Measurements from ENCODE around the gene APOE. TPM values are rescaled to one million over a fixed set of nuclear protein-coding genes. Genes with fewer than 3 reads are reported as not detected.
A peak's percentile ranks its signal among the peaks of the same experiment; 100 is the strongest.

Gene APOE
- total RNA-seq, 2 donors from 2014 or later: 2,216 to 2,598 TPM

DNA sequence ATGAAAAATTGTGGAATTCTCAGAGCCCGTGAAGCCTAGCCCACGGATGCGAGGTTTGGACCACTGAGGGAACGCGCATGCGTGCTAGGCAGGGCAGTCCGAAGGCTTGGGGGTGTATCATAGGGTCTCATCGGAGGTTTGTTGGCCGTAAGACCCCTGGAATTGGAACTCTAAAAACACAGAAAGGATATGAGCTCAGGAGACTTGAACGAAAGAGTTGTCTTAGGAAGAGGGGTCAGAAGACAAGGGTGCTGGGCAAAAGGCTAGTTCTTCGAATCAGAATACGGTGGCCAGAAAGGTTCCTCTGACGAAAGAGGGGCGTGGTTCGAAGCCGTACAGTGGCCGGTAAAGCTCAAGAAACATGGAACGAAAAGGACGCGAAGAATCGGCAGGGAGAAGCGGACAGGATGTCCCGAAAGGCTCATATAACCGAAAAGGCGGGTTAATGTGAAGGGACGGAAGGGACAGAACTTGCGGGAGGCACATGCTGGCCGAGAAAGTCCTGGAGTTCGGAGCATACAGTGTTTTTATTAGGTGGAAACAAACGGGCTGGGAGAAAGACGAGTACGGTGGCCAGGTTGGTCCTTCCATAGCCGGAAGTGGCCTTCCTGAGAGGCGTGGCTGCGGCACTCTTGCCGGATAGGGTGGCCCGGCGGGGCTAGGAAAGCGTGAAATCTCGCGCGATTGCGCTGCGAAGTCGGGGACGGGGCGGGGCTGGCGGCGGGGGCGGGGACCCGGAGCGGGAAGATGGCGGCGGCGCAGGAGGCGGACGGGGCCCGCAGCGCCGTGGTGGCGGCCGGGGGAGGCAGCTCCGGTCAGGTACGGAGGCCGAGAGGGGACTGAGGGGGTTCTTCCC is 49.3 kb downstream of the APOE start, which contains the start of gene CLPTM1:
Gene CLPTM1 (plus strand): TSS at position 732 of the 856 bp plus-strand sequence. CDS start 16 bp downstream, at position 748.
- Histone ChIP-seq H3K4me3 (ENCODE audit: low read length) (peak within 1 kb of the TSS; percentile 95), H3K27me3 (ENCODE audit: control insufficient read depth, insufficient read depth, low read length, poor library complexity, severe bottlenecking) (no peaks in the 10 kb centered on the region), H3K27ac (ENCODE audit: low read depth, low read length) (peak within 1 kb of the TSS; percentile 92), H3K4me1 (ENCODE audit: control insufficient read depth, insufficient read depth, low read length) (peaks cover 7% of the 10 kb centered on the region), H3K36me3 (ENCODE audit: control insufficient read depth, insufficient read depth, low read length) (peaks cover 6% of the 10 kb centered on the region), H3K9me3 (ENCODE audit: control insufficient read depth, low read length) (no peaks in the 10 kb centered on the region), H3K9ac (ENCODE audit: extremely low read depth, low read length, poor library complexity, severe bottlenecking) (peak within 1 kb of the TSS; percentile 89)
- 0% methylated on average over 39 to 65 of the region's 65 CpGs for WGBS, 2 experiments (ENCODE audit: insufficient coverage in 1 of 2, insufficient read length in 1 of 2)
- H3K36me3 Mint-ChIP-seq (ENCODE audit: low read depth): peaks cover 1% of the 10 kb centered on the region
- H3K9me3 Mint-ChIP-seq: no peaks in the 10 kb centered on the region
- no peaks in the 10 kb centered on the region for H3K27me3 Mint-ChIP-seq (ENCODE audit: insufficient read depth)
- H3K4me1 Mint-ChIP-seq: peaks cover 24% of the 10 kb centered on the region
- TF ChIP-seq, protein P1, sequence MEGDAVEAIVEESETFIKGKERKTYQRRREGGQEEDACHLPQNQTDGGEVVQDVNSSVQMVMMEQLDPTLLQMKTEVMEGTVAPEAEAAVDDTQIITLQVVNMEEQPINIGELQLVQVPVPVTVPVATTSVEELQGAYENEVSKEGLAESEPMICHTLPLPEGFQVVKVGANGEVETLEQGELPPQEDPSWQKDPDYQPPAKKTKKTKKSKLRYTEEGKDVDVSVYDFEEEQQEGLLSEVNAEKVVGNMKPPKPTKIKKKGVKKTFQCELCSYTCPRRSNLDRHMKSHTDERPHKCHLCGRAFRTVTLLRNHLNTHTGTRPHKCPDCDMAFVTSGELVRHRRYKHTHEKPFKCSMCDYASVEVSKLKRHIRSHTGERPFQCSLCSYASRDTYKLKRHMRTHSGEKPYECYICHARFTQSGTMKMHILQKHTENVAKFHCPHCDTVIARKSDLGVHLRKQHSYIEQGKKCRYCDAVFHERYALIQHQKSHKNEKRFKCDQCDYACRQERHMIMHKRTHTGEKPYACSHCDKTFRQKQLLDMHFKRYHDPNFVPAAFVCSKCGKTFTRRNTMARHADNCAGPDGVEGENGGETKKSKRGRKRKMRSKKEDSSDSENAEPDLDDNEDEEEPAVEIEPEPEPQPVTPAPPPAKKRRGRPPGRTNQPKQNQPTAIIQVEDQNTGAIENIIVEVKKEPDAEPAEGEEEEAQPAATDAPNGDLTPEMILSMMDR (conservative IDR thresholded peaks at IDR 0.05): no peak
- peak within 1 kb of the TSS; percentile 99 for H3K27ac Mint-ChIP-seq
- DNase-seq: peak; percentile 98
- H3K4me3 Mint-ChIP-seq: peak within 1 kb of the TSS; percentile 84

DNA sequence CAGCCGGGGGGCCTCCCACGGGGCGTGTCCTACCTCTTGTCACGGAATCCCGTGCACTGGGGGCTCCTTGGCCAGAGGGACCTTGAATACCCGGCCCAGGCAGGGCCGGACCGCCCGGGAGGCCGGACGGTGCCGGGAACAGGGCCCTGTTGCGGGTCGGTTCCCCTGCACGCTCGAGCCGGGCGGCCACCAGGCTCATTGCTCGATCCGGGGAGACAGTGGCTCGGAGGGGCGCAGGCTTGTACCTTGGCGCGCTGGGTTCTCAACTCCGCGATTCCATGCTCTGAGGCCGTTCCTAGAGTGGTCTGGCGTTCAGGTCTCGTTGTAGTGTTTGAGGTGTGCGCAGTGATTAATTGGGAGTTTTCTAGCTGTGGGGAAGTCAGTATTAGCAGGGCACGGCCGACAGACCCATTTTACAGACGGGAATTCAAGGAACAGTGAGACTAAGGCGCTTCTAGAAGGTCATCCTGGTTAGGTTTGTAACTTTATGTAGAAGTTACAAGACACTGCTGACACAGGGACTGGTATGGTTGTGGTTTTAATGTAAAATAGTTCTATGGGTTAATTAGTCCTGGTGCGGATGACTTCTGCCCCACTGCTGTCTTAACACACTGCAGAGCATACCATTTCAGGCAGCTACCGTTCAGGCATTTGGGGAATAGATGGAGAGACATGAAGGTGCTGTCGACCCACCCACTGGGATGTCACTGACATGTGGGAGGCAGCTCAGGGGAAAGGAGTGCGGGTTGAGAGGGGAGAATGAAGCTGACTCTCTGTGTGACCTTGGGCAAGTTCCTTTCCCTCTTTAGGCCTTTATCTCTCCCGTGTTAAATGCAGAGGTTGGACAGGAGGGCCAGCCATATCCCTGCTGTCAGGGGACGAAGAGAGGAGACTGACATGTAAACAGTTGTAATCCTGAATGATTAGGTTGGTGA is 50.2 kb downstream of the APOE start:
- Histone ChIP-seq H3K4me3 (ENCODE audit: low read length) (peak overlapping the region; percentile 95), H3K9ac (ENCODE audit: extremely low read depth, low read length, poor library complexity, severe bottlenecking) (peak overlapping the region; percentile 89), H3K27ac (ENCODE audit: low read depth, low read length) (peak overlapping the region; percentile 36), H3K36me3 (ENCODE audit: control insufficient read depth, insufficient read depth, low read length) (peaks cover 12% of the 10 kb centered on the region), H3K9me3 (ENCODE audit: control insufficient read depth, low read length) (no peaks in the 10 kb centered on the region), H3K4me1 (ENCODE audit: control insufficient read depth, insufficient read depth, low read length) (peaks cover 7% of the 10 kb centered on the region), H3K27me3 (ENCODE audit: control insufficient read depth, insufficient read depth, low read length, poor library complexity, severe bottlenecking) (no peaks in the 10 kb centered on the region)
- Mint-ChIP-seq H3K27me3 (ENCODE audit: insufficient read depth) (no peaks in the 10 kb centered on the region), H3K27ac (peak overlapping the region; percentile 94), H3K4me3 (peak overlapping the region; percentile 84), H3K9me3 (no peaks in the 10 kb centered on the region), H3K36me3 (ENCODE audit: low read depth) (peaks cover 3% of the 10 kb centered on the region), H3K4me1 (peaks cover 26% of the 10 kb centered on the region)
- WGBS, 2 experiments (ENCODE audit: insufficient coverage in 1 of 2, insufficient read length in 1 of 2): 8% methylated on average over 17 to 40 of the region's 40 CpGs
- TF ChIP-seq, protein P1 (conservative IDR thresholded peaks at IDR 0.05): no peak
- no peak for DNase-seq

DNA sequence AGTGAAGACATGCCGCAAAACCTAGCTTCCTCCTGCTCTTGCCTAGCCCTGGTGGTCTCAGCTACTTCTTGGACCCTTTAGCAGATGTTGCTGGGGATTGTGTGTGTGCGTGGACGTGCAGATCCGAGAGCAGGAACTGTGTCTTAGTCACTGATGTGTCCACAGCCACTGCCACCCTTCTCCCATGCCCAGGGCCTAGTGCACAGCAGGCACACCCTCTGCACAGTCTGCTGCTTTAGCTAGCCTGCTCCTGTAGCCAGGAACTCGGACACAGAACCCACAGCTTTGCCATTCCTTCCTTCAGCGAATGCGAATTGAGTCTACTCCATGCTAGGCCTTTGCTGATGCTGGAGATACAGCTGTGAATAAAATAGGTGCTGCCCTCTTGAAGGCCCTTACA is 51.9 kb downstream of the APOE start:
- Mint-ChIP-seq H3K27me3 (ENCODE audit: insufficient read depth) (no peaks in the 10 kb centered on the region), H3K36me3 (ENCODE audit: low read depth) (peaks cover 16% of the 10 kb centered on the region), H3K4me3 (no peak overlapping the region), H3K27ac (no peak overlapping the region), H3K4me1 (peaks cover 23% of the 10 kb centered on the region), H3K9me3 (no peaks in the 10 kb centered on the region)
- H3K4me3 ChIP-seq (ENCODE audit: low read length): no peak overlapping the region
- H3K9me3 ChIP-seq (ENCODE audit: control insufficient read depth, low read length): no peaks in the 10 kb centered on the region
- TF ChIP-seq, protein P1 (conservative IDR thresholded peaks at IDR 0.05): no peak
- peaks cover 24% of the 10 kb centered on the region for H3K36me3 ChIP-seq (ENCODE audit: control insufficient read depth, insufficient read depth, low read length)
- DNase-seq: no peak
- no peaks in the 10 kb centered on the region for H3K27me3 ChIP-seq (ENCODE audit: control insufficient read depth, insufficient read depth, low read length, poor library complexity, severe bottlenecking)
- no peak overlapping the region for H3K9ac ChIP-seq (ENCODE audit: extremely low read depth, low read length, poor library complexity, severe bottlenecking)
- 91 to 93% methylated on average over 4 to 7 of the region's 7 CpGs for WGBS, 2 experiments (ENCODE audit: insufficient coverage in 1 of 2, insufficient read length in 1 of 2)
- peaks cover 7% of the 10 kb centered on the region for H3K4me1 ChIP-seq (ENCODE audit: control insufficient read depth, insufficient read depth, low read length)
- no peak overlapping the region for H3K27ac ChIP-seq (ENCODE audit: low read depth, low read length)
